Kidney (tissue), 14 donors: ENCODE results near the gene FSTL5. TPM values are rescaled to one million over a fixed set of nuclear protein-coding genes. Genes with fewer than 3 reads are reported as not detected.
A peak's percentile ranks its signal among the peaks of the same experiment; 100 is the strongest.

Source experiments
- DNase-seq, 5 donors: peaks; one replicate each; pipeline ENCODE4 v3.0.0-alpha.2; 2013 to 2020
- FAIRE-seq: peaks from 2 replicates; lab custom pipeline; 2012; peaks lifted over from hg19 to GRCh38; lab: Jason Lieb, UNC
- H3K27ac ChIP-seq, 2 donors: one replicate each; pipeline ENCODE4 v1.7.0; 2013; ENCODE audit warnings: low read depth in 2 of 2, low read length in 2 of 2, inconsistent platforms in 1 of 2
- H3K27me3 ChIP-seq: one replicate; pipeline ENCODE4 v1.7.1; 2013; ENCODE audit warnings: low read length, inconsistent platforms; ENCODE audit not compliant: control insufficient read depth, insufficient read depth
- H3K36me3 ChIP-seq, 3 donors: one replicate each; pipeline versions ENCODE4 v1.7.0 to v1.7.1; 2013; ENCODE audit warnings: low read length in 3 of 3, control low read depth in 1 of 3, inconsistent platforms in 1 of 3; ENCODE audit not compliant: insufficient read depth in 3 of 3, control insufficient read depth in 2 of 3
- H3K4me1 ChIP-seq, 3 donors: one replicate each; pipeline versions ENCODE4 v1.7.0 to v1.7.1; 2013; ENCODE audit warnings: low read length in 3 of 3, inconsistent platforms in 1 of 3, low read depth in 1 of 3; ENCODE audit not compliant: control insufficient read depth in 2 of 3, insufficient read depth in 2 of 3
- H3K4me3 ChIP-seq, 3 donors: one replicate each; pipeline versions ENCODE4 v1.7.0 to v1.8.1; 2013; ENCODE audit warnings: low read length in 3 of 3, control low read depth in 1 of 3, inconsistent platforms in 1 of 3
- H3K9ac ChIP-seq, 3 donors: one replicate each; pipeline versions ENCODE4 v1.7.0 to v1.7.1; 2013; ENCODE audit warnings: low read length in 3 of 3, control low read depth in 1 of 3, inconsistent platforms in 1 of 3
- H3K9me3 ChIP-seq, 3 donors: one replicate each; pipeline versions ENCODE4 v1.7.0 to v1.7.1; 2013; ENCODE audit warnings: low read length in 3 of 3, control low read depth in 1 of 3, inconsistent platforms in 1 of 3; ENCODE audit not compliant: control insufficient read depth in 2 of 3, insufficient read depth in 1 of 3
- intact Hi-C: fragments of 100-400 bp; cut with DNase I; formaldehyde crosslinking; loops from one replicate; pipeline ENCODE4 v1.11.1; 2022
- polyA plus RNA-seq: library from polyadenylated mRNA; stranded (reverse); fragments of 350-450 nt; fragmentation: Illumina TruSeq; extraction: RNeasy Lipid Tissue Mini Kit (QIAGEN cat#74804); gene quantifications from one replicate; pipeline ENCODE4 v1.2.3, GENCODE V29; 2014; ENCODE audit warnings: low read depth, low replicate concordance; ENCODE audit not compliant: insufficient read depth
- total RNA-seq: library from RNA; stranded (reverse); fragmentation: NEBNext Ultra II Directional; extraction: Animal tissue kit (Norgen Biotek cat#: 25700); gene quantifications from one replicate; pipeline ENCODE4 v1.2.1, GENCODE V29; 2021
- TF ChIP-seq, protein P1 (sequence below): IDR thresholded peaks from 3 replicates; pipeline ENCODE4 v1.5.1; 2012; ENCODE audit warnings: mild to moderate bottlenecking, moderate library complexity, borderline replicate concordance; ENCODE audit not compliant: insufficient read depth; ENCODE audit errors: extremely low read depth
- donor health status: control.
- donor health status: control.
- donor health status: control.
- donor health status: control.
- donor health status: control.
- donor health status: DM: yes; HTN: yes; CAD: no.
- donor health status: Normal renal cell carcinoma (clear cell type).

Gene FSTL5
- total and polyA plus RNA-seq, 2 donors from 2014 or later = 0.09 TPM; not detected in 1

DNA sequence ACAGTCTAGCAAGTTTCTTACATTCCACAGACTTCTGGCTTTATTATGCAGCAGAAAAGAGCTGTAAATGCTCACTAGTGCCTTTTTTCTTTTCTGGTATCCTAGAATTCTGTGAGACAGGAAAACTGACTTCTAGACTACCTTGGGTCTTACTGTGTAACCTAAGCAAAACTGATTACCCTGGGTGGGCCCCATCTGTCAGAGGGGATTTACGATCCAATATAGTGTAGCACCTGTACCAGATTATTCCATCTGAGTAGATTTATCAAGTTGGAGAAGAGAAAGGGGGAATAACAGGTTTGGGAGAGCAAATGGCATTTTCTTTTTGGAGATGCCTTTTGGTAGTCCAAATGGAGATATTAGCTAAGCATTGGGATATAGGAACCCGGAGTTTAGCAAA lies 46.7 kb downstream of the FSTL5 start:
- intact Hi-C loops = no loop called here
- TF ChIP-seq, protein P1, sequence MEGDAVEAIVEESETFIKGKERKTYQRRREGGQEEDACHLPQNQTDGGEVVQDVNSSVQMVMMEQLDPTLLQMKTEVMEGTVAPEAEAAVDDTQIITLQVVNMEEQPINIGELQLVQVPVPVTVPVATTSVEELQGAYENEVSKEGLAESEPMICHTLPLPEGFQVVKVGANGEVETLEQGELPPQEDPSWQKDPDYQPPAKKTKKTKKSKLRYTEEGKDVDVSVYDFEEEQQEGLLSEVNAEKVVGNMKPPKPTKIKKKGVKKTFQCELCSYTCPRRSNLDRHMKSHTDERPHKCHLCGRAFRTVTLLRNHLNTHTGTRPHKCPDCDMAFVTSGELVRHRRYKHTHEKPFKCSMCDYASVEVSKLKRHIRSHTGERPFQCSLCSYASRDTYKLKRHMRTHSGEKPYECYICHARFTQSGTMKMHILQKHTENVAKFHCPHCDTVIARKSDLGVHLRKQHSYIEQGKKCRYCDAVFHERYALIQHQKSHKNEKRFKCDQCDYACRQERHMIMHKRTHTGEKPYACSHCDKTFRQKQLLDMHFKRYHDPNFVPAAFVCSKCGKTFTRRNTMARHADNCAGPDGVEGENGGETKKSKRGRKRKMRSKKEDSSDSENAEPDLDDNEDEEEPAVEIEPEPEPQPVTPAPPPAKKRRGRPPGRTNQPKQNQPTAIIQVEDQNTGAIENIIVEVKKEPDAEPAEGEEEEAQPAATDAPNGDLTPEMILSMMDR = no peak
- Histone ChIP-seq H3K9ac (no peak overlapping the region), H3K36me3 (no peaks in the 10 kb centered on the region), H3K4me3 (no peak overlapping the region), H3K27me3 (no peaks in the 10 kb centered on the region), H3K9me3 (no peaks in the 10 kb centered on the region), H3K4me1 (no peaks in the 10 kb centered on the region), H3K27ac (no peak overlapping the region)
- DNase-seq (peak in 1 of 5 donors; percentile 10), FAIRE-seq (no peak)

DNA sequence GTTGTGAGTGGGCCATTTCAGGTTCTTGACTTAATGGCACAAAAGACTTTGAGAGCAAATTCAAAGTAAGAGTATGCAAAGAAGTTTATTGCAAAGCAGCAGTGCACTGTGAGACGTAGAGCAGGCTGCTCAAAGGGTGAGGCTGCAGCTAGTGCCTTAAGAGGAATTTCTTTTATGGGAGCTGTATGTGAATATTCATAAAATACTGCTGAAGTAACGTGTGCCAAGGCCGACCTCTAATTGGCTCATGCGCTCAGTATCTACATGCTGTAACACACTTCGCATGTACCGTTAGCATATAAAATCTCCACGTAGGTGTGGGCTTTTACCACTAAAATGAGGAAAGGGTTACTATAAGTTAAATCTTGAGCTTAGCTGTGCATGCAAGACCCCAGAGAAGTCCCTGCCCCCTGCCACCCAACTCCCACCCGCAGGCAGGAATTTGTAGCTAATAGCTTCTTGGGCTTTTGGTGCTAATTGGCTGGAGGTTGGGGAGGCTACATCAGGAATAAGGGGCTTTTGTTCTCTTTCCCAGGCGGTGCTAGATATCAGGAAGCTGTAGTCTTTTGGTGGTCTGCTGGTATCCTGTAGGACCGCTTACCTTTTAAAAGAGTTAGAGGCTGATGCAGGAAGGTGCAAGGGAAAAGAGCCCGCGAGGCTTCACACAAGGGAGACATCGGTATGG lies 47.6 kb downstream of the FSTL5 start:
- Histone ChIP-seq H3K4me1 (no peaks in the 10 kb centered on the region), H3K36me3 (no peaks in the 10 kb centered on the region), H3K4me3 (no peak overlapping the region), H3K27ac (no peak overlapping the region), H3K9me3 (no peaks in the 10 kb centered on the region), H3K9ac (no peak overlapping the region), H3K27me3 (no peaks in the 10 kb centered on the region)
- TF ChIP-seq, protein P1 = no peak
- no peak for FAIRE-seq
- intact Hi-C loops = no loop called here
- peak in 2 of 5 donors; percentile 9 to 11 for DNase-seq

DNA sequence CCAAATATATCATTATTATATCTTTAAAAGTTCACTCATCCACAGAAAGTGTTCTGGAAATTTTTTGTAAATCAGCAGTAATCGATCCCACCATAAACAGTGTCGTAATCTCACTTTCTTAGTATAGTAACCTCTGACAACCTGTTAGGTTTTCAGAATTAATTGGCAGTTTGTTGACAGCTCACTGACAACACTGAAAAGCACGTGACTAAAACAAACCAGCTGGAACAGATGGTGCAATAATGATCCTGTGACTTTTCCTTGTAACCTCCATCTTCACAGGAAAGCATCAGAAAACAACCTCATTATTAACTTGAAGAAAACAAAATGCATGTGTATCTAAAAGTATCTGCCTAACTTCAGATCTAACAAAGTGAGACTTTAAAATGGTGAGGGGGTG lies 48.5 kb downstream of the FSTL5 start:
- intact Hi-C loops = no loop called here
- Histone ChIP-seq H3K9ac (no peak overlapping the region), H3K27me3 (no peaks in the 10 kb centered on the region), H3K36me3 (no peaks in the 10 kb centered on the region), H3K27ac (no peak overlapping the region), H3K9me3 (no peaks in the 10 kb centered on the region), H3K4me1 (no peaks in the 10 kb centered on the region), H3K4me3 (no peak overlapping the region)
- TF ChIP-seq, protein P1 = no peak
- DNase-seq = no peak
- FAIRE-seq = no peak
